WI38 (cell line): Measurements from ENCODE around the gene KCNIP1.

Experiments
- H3K4me3 ChIP-seq: 2 replicates; pipeline ENCODE4 v1.5.1; 2011; ENCODE audit warnings: low read depth, mild to moderate bottlenecking, control low read depth, low read length
- TF ChIP-seq, protein P1 (sequence below): IDR thresholded peaks from 2 replicates; pipeline ENCODE4 v1.5.1; 2012; ENCODE audit warnings: low read depth, mild to moderate bottlenecking, control low read depth, low read length

KCNIP1 gene

DNA sequence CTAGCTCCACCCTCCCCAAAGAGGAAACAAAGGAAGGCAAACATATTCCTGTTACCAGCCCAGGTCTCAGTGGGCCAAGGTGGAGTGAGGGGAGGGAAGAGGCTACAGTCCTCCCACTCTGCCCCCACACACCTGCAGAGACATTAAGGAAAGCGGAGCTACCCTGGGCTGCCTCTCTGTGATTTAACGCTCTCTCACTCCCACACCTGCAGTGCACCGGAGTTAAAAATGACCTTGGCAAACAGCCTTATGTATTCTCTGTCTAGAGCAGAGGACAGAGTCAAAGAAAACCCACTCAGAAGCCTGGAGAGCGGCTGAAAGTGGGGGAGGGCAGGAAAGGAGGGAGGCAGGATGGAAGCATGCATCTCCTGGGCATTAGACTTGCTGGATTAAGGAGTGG is 32.7 kb downstream of the KCNIP1 start:
- TF ChIP-seq, protein P1, sequence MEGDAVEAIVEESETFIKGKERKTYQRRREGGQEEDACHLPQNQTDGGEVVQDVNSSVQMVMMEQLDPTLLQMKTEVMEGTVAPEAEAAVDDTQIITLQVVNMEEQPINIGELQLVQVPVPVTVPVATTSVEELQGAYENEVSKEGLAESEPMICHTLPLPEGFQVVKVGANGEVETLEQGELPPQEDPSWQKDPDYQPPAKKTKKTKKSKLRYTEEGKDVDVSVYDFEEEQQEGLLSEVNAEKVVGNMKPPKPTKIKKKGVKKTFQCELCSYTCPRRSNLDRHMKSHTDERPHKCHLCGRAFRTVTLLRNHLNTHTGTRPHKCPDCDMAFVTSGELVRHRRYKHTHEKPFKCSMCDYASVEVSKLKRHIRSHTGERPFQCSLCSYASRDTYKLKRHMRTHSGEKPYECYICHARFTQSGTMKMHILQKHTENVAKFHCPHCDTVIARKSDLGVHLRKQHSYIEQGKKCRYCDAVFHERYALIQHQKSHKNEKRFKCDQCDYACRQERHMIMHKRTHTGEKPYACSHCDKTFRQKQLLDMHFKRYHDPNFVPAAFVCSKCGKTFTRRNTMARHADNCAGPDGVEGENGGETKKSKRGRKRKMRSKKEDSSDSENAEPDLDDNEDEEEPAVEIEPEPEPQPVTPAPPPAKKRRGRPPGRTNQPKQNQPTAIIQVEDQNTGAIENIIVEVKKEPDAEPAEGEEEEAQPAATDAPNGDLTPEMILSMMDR: no peak

DNA sequence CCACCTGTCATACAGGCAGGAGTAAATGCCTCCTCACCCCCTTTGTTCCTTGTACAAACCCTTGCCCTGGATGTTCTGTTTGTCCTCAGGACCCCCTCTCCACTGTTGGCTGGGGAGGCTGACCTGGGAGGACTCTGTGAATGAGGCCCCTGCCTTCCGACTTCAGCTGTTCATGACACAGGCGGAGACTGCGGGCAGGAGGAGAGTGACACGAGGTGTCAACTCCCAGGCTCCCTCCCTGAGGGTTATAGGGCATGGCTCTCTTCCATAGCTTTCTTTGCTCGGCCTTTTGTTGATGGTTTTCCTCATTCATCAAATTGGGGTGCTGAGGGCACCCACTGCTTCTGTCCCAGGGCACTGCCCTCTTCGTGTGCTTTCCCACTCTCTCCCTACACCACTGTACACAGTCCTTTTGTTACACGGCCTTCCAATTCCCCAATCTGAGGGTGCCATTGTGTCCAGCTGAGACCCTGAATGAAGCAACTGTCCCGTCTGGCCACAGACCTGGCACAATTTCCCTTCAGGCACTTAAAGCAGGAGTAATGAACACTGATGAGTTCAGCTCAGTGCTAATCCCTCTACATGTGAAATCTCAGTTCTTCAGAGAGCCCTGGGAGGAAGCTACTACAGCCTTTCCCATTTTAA is 33.8 kb downstream of the KCNIP1 start:
- TF ChIP-seq, protein P1: no peak
- H3K4me3 ChIP-seq: no peak overlapping the region

More for the DNA sequence above, 32.7 kb downstream of the KCNIP1 start:
- H3K4me3 ChIP-seq: no peak overlapping the region

DNA sequence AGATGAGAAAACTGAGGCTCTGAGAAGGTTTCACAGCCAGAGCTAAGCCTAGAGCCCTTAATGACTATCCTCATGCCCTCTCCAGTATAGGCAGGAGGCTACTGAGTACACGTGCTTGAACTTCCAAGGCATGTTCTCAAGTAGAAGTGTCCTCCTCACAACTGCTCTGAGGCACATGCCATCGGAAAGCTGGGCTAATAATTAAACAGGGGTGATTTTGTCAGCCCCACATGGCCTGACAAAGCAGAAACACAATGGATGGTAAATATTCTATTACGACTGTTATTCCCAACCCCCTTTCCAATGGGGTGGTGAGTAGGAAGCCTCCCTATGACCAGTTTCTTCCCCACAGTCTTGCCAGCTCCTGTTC is 34.3 kb downstream of the KCNIP1 start:
- no peak overlapping the region for H3K4me3 ChIP-seq
- TF ChIP-seq, protein P1: no peak

DNA sequence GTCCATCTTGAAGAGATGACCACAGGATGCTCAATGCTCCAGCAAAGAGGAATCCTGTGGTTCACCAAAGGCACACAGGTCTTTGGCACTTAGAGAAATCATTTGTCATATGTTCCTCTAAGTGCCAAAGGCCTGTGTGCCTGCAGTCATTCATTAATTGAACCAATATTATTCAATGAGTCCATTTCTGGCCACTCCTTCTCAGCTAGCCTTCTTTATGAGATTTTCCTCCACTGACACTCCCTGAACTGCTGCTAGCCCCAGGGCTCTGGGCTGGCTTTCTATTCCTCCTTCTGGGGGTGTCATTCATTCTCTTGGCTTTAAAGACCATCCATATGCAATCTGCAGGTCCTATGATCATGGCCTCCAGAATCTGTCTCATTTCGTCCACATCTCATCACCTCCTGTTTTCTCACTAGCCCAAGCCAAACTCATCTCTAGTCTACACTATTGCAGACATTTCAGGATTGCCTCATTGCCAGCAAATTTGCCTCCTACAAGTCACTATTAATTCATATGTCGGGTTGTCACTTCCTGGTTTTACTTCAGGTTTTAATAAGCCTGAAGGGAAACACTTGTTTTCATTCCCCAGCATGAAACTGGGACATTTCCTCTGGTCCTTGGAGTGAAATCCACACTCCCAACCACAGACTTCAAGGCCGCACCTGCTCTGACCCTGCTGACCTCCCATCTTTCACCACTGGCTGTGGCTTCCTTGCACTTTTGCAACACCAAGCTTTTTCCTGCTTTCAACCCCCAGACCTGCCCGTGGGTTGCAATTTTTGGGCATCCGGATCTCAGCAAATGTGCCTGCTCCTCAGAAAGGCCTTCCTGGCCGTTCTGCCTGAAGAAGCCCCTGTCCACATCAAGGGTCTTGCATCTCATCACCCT is 35.1 kb downstream of the KCNIP1 start:
- H3K4me3 ChIP-seq: no peak overlapping the region
- TF ChIP-seq, protein P1: no peak

DNA sequence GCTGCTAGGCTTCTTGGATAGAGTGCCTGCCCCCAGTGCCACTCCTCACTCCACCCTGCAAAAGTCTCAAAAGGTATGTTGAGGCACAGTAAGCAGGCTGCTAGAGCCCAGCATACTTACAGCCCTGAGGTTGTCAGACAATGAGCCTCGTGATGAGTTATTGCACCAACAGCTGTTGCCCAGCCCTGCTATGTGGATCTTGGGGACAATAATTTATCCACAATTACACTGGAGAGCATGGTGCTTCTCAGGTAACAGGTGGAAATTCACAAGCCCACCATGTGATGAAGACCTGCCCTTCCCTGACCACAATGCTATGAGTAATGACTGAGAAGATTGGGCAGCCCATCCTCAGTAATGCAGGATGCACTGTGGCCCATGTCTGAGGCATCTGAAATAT is 36.5 kb downstream of the KCNIP1 start:
- no peak overlapping the region for H3K4me3 ChIP-seq

DNA sequence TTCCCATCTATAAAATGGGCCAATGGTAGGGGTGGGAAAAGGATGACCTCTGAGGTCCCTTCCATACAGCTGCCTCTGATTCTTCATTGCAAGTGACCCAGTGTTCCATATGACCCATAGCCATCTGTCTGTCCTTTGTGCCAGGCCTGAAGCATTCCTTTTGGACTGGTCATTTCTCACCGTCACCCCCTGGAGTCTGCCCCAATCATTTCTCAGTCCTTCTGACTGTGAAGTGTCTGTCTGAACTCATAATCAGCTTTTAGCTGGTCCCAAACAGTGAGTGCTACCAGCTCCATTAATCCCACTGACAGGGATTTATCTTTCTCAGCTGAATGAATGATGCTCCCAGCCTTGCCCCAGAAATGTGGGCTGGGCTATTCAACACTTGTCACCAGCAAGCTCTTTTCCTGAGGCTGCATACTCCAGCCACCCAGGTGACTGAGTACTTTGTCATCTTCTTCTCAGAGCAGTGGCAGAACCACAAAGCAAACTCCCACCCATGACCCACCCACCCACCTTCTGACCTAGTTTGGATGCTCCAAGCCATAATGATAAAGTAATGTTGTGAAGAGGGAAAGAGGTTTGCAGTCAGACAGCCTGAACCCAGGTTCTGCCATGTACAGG is 37.4 kb downstream of the KCNIP1 start:
- no peak overlapping the region for H3K4me3 ChIP-seq
- TF ChIP-seq, protein P1: no peak

More for the DNA sequence above, 36.5 kb downstream of the KCNIP1 start:
- TF ChIP-seq, protein P1: no peak
